Renal pelvis (tissue), 4 donors: ENCODE measurements around the gene AAK1. TPM values are rescaled to one million over a fixed set of nuclear protein-coding genes. Genes with fewer than 3 reads are reported as not detected.
A peak's percentile ranks its signal among the peaks of the same experiment; 100 is the strongest.
"Not testable (repeated sequence)": the region's sequence is repeated elsewhere in the genome, so short reads cannot be mapped to it uniquely, and the experiment has no call there.

Experiments used
- DNase-seq: peaks from one replicate; pipeline ENCODE4 v3.0.0-alpha.2; 2013
- polyA plus RNA-seq, 3 donors: library from polyadenylated mRNA; unstranded; fragments of 120-200 nt; gene quantifications; one replicate each; pipeline ENCODE4 v1.2.1, GENCODE V29; 2013; ENCODE audit not compliant: insufficient read length in 3 of 3

AAK1 gene
- polyA plus RNA-seq, 3 donors = 16.7 to 27.0 (median 26.4) TPM

DNA sequence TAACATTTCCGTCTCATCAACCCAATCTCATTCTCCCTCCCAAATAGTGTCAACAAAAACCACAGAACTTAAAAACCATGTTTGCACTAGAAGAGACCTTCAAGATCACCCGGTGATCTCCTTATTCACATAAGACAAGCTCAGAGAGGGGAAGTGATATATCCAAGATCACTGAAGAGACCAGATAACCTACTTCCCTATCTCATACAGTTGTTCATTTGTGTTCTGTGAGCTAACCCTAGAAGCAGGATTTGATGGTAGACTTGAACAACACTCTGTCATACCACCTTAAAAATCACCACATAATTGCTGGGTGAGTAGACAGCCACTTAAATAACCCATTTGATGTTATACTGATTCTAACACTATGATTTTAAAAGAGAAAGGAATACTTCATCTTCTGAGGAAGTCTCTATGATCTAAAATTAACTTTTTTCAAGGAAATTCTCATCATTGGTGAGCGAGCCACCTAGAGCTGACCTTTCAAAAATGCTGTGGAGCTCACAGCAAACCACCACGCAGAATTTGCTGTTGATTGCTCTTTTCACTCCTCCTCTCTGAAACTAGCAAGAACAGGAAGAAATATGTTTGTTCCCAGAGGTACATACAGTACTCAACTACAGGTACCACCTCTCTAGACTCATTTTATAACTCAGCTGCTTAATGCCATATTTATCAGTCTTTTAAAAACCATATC is 15.1 kb downstream of the AAK1 start:
- no peak for DNase-seq

DNA sequence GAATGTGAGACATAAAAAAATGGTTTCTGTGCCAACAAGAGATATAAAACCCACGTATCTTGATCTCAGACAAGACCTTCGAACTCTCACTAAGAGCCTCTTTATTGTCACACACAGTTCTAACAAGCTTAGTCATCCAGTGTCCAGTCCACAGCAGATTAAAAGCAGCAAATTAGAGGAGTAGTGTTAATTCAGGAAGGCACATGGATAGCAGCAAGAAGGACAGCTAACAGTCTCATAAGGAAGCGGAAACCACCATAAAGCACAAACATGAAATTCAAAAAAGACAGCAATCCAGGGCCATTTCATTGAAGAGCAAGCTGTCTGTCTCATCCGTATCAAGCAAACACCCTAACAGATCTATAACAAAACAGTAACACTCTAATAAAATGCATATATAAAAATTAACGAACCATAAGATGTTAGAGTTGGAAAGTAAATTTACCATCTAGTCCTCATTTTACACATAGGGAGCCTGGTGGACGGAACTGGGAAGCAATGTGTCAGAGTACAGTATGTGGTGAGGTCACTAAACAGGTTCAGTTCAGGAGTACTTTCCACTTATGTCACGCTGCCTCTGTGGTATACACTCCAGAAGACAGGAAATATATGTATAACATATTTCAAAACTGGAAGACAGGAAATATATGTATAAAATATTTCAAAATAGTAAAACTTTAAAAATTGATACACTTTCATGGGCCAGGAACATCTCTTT is 18.3 kb downstream of the AAK1 start:
- DNase-seq = no peak

- no peak for DNase-seq
Observed at GRCh38 chr2:69624611-69625010, 18.9 kb downstream of the AAK1 start.

- DNase-seq = no peak
Observed at GRCh38 chr2:69624131-69624530, 19.4 kb downstream of the AAK1 start.

- no peak for DNase-seq
Observed at GRCh38 chr2:69623236-69623635, 20.3 kb downstream of the AAK1 start.

GRCh38 chr2:69622805-69623204 is 20.7 kb downstream of the AAK1 start:
- not testable (repeated sequence) for DNase-seq

GRCh38 chr2:69622017-69622540 is 21.5 kb downstream of the AAK1 start:
- not testable (repeated sequence) for DNase-seq

DNA sequence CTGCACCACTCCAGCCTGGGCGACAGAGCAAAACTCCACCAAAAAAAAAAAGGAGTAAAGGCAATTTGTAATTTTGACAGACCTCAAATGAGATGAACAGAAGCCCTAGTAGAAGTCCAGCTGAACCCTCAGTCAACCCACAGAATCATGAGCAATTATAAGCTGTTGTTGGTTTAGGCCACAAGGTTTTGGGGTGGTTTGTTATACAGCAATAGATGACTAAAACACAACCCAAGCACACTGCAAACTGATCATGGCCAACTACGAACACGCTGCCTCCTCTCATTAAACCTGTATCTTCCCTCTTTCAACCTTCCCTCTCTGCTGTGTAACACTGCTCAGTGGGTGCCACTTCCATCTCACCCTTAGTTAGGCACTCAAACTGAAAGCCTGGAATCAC is 22.1 kb downstream of the AAK1 start:
- DNase-seq = no peak

GRCh38 chr2:69620870-69621269 is 22.7 kb downstream of the AAK1 start:
- no peak for DNase-seq

GRCh38 chr2:69619725-69620124 is 23.8 kb downstream of the AAK1 start:
- peak; percentile 33 for DNase-seq

DNA sequence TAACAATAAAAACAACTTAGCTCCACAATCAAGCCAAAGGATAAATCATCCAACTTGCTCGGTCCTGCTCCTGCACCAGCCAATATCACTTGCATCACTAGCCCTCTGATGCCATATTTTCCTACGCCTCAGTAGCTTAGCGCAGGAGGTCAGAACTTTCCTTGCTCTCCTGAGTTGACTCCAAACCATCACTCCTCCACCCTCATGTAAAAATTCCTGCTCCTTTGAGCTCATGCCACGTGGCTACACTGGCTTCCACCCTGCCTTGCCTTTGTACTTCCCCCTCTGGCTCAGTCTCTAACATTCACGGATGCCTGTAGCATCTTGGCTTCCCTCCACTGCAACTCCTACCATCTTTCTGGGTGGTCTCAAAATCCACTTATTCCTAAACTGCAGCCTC is 25.2 kb downstream of the AAK1 start:
- no peak for DNase-seq

GRCh38 chr2:69617744-69618143 is 25.8 kb downstream of the AAK1 start:
- no peak for DNase-seq

DNA sequence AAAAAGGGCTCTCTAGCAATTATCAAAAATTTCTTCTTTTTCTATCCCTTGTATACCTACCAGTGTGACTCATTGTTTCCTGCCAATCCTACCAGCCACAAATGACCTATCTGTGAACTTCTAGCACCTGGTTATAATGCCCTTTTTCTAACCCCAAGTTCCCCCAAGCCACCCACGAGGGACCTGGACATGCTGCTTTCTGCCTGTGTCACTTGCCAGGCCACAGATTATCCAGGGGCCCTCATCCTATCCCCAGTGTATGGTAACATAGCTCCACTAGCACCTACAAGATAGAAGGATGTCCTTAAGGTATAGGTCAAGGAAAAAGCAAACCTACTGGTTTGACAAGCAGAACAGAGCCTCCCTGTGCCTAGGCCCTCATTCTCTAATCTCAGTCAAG is 26.8 kb downstream of the AAK1 start:
- DNase-seq = no peak

DNA sequence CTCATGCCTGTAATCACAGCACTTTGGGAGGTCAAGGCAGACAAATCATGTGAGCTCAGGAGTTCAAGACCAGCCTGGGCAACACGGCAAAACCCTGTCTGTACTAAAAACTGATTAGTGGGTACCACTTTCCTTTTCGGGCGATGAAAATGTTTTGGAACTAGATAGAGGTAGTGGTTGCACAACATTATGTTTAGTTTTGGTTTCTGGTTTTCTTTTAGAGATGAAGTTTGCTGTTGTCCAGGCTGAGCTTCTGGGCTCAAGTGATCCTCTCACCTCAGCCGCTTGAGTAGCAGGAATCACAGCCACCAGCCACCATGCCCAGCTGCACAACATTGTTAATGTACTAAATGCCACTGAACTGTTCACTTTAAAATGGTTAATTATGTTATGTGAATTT is 27.6 kb downstream of the AAK1 start:
- DNase-seq = no peak

GRCh38 chr2:69615078-69615625 is 28.4 kb downstream of the AAK1 start:
- DNase-seq = no peak

DNA sequence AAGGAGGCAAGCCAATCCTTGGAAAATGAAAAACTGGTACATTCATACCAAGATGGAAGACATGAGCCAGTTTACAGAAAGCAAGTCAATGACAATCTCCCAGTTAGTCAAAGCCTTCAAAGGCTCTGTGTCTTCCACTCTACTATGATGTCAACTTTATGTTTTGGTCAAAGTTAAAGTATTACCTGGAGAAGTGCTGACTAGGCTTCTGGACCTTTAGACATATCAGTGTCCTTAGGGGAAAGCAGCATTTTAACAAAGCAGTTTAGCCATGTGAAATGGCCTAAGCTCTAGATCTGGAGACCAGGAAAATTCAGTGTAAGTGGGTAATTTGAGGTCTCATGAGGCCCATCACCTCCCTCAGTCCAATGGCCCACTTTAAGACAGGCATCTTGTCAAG is 30.8 kb downstream of the AAK1 start:
- DNase-seq = no peak

- no peak for DNase-seq
Observed at GRCh38 chr2:69612200-69612599, 31.3 kb downstream of the AAK1 start.

DNA sequence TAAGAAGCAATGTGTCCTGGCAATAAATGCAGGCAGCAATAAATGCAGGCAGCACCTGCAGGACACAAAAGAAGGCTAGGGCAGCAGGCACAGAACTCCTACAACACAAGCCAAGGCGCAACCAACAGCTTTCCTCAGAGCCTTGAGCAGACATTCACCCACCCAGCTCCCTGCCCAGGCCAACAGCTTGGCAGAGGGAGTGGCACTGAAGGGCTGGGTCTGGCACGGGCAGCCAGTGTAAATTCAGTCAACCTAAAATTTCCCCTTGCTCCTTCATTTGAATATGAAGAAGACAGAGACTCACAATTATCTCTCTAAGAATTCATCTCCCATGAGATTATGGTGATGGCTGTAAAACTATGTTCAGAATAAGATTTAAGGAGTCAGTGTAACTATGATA is 35.4 kb downstream of the AAK1 start:
- DNase-seq = no peak

- DNase-seq = not testable (repeated sequence)
Observed at GRCh38 chr2:69606771-69607170, 36.8 kb downstream of the AAK1 start.

- no peak for DNase-seq
Observed at GRCh38 chr2:69605284-69605683, 38.3 kb downstream of the AAK1 start.

DNA sequence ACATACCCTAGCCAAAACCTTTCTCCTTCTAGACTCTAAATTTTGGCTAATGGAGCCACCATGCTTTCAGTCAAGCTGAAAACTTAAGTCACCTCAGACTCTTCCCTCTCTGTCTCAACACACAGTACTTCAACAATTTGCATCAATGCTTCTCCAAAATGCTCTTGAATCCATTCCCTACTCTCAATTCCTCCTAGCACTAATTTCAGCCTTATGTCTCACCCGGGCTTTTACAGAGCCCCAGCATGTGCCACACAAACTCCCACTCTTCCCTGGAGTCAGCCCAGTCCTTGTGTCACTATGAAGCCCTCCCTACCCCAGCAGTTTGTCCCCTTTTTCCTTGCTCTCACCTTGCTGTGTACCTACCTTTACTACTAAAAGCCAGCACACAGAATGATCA is 38.7 kb downstream of the AAK1 start:
- no peak for DNase-seq

DNA sequence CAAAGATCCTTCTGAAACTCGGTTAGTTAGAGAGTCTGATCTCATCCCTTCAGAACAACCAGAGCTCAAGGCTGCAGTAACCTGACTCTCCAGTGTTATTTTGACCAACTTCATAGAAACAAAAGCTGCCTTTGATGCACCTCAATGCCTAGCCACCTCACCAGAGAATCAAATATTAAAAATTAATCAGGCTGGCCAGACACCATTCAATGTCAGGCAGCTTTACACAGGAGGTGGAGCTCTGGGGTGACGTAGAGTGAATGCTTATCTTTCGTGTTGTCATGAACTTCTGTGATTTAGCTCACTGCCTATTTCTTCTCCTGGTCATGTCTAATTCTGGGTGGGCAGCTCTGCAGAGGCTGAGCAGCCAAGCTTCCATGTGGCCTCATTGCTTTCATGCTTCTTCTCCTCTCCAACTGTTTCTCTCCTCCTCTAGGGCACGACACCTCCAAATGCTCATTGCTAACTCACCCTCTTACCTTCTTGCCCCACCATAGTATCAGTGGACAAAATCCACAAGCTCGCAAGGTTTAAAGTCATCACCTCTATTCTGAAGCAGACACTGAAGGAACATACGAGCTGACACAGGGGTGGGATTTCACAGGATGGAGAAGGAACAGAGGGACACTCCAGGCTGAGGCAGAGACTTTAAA is 39.4 kb downstream of the AAK1 start:
- no peak for DNase-seq
